Endothelial cell of umbilical vein (primary cell): Measurements from ENCODE around the gene FRMD4A. TPM values are rescaled to one million over a fixed set of nuclear protein-coding genes. Genes with fewer than 3 reads are reported as not detected.
A peak's percentile ranks its signal among the peaks of the same experiment; 100 is the strongest.

Experiments
- BruUV-seq: library from RNA; stranded (reverse); fragments of 400-500 nt; replicated peaks from 2 replicates; lab custom pipeline; 2021; lab: Mats Ljungman, UMichigan
- CTCF ChIA-PET: fragments of 300-600, 350-600 bp; sonication (Branson Sonifier 250); formaldehyde crosslinking; loops from one replicate; lab custom pipeline; 2021; ENCODE audit warnings: antibody characterized with exemption, inconsistent platforms; lab: Charles Lee
- POLR2A ChIA-PET: fragments of 300-600, 350-600 bp; sonication (Branson Sonifier 250); formaldehyde crosslinking; loops from one replicate; lab custom pipeline; 2021; ENCODE audit warnings: antibody characterized with exemption, inconsistent platforms; lab: Charles Lee
- DNase-seq: peaks from one replicate; pipeline ENCODE4 v3.0.0-alpha.2; 2011; ENCODE audit warnings: low read depth, low spot score
- FAIRE-seq: peaks from 2 replicates; lab custom pipeline; 2011; peaks lifted over from hg19 to GRCh38; lab: Jason Lieb, UNC
- H2AFZ ChIP-seq: 2 replicates; pipeline ENCODE4 v1.6.0; 2012; ENCODE audit warnings: low read depth, low read length, control low read depth, inconsistent platforms
- H3K27ac ChIP-seq: 2 replicates; pipeline ENCODE4 v1.5.1; 2011; ENCODE audit warnings: low read depth, mild to moderate bottlenecking, control low read depth, low read length, moderate library complexity; ENCODE audit not compliant: insufficient read depth
- H3K27me3 ChIP-seq, 2 experiments: 2 replicates each; pipeline versions ENCODE4 v1.6.0 to v1.6.1; 2011; ENCODE audit warnings: low read length in 2 of 2, mixed read lengths in 1 of 2; ENCODE audit not compliant: control insufficient read depth in 2 of 2, insufficient read depth in 2 of 2
- H3K36me3 ChIP-seq, 2 experiments: 2 replicates in 1 of 2; 3 replicates in 1 of 2; pipeline ENCODE4 v1.5.1; 2011; ENCODE audit warnings: low read length in 2 of 2, mild to moderate bottlenecking in 1 of 2, moderate library complexity in 1 of 2; ENCODE audit not compliant: control insufficient read depth in 2 of 2, insufficient read depth in 2 of 2; ENCODE audit errors: extremely low read depth in 1 of 2
- H3K4me1 ChIP-seq: 3 replicates; pipeline ENCODE4 v1.5.1; 2011; ENCODE audit warnings: mild to moderate bottlenecking, low read length; ENCODE audit not compliant: control insufficient read depth, insufficient read depth; ENCODE audit errors: extremely low read depth
- H3K4me2 ChIP-seq: 2 replicates; pipeline ENCODE4 v1.6.1; 2011; ENCODE audit warnings: low read length, control low read depth, mixed read lengths; ENCODE audit not compliant: insufficient read depth
- H3K4me3 ChIP-seq, 3 experiments: fragments of 200-600 bp in 1 of 3; sonication (generic), shearing (Covaris generic) in 1 of 3; replicated peaks in 1 of 3; 2 replicates each; pipeline ENCODE4 v1.5.1; 2011 to 2016; ENCODE audit warnings: control low read depth in 3 of 3, low read length in 3 of 3, mild to moderate bottlenecking in 2 of 3, inconsistent platforms in 1 of 3, low read depth in 1 of 3, moderate library complexity in 1 of 3; ENCODE audit not compliant: insufficient read depth in 1 of 3
- H3K79me2 ChIP-seq: 2 replicates; pipeline ENCODE4 v1.6.0; 2012; ENCODE audit warnings: low read length, inconsistent platforms; ENCODE audit not compliant: control insufficient read depth, insufficient read depth
- H3K9ac ChIP-seq: replicated peaks from 2 replicates; pipeline ENCODE3; 2011; ENCODE audit warnings: low read length, control low read depth; ENCODE audit not compliant: insufficient read depth; ENCODE audit errors: extremely low read depth
- H3K9me1 ChIP-seq: replicated peaks from 3 replicates; pipeline ENCODE4 v1.6.0; 2011; ENCODE audit warnings: mild to moderate bottlenecking, low read length; ENCODE audit not compliant: control insufficient read depth, insufficient read depth; ENCODE audit errors: extremely low read depth
- H3K9me3 ChIP-seq: replicated peaks from 2 replicates; pipeline ENCODE4 v1.5.1; 2012; ENCODE audit warnings: low read length, inconsistent platforms; ENCODE audit not compliant: control insufficient read depth, insufficient read depth
- H4K20me1 ChIP-seq: replicated peaks from 2 replicates; pipeline ENCODE3; 2011; ENCODE audit warnings: mild to moderate bottlenecking, low read length; ENCODE audit not compliant: control insufficient read depth, insufficient read depth; ENCODE audit errors: extremely low read depth
- EZH2 ChIP-seq: IDR thresholded peaks from 2 replicates; pipeline ENCODE4 v1.6.1; 2012; ENCODE audit warnings: borderline replicate concordance, low read depth, mild to moderate bottlenecking, moderate library complexity, low read length, inconsistent platforms; ENCODE audit not compliant: severe bottlenecking
- FOS ChIP-seq: IDR thresholded peaks from 2 replicates; pipeline ENCODE4 v1.6.1; 2011; ENCODE audit warnings: mild to moderate bottlenecking, low read length, moderate library complexity, borderline replicate concordance; ENCODE audit not compliant: insufficient read depth
- GATA2 ChIP-seq: IDR thresholded peaks from 2 replicates; pipeline ENCODE4 v1.7.0; 2011; ENCODE audit warnings: low read depth, mild to moderate bottlenecking, moderate library complexity, mixed read lengths, low read length; ENCODE audit not compliant: insufficient read length, insufficient read depth
- JUN ChIP-seq: IDR thresholded peaks from 2 replicates; pipeline ENCODE4 v1.6.1; 2011; ENCODE audit warnings: borderline replicate concordance, low read depth; ENCODE audit not compliant: insufficient read length, insufficient read depth
- MYC ChIP-seq: IDR thresholded peaks from one replicate; pipeline ENCODE4 v1.6.1; 2011; ENCODE audit warnings: mild to moderate bottlenecking, low read depth, low read length
- POLR2A ChIP-seq: IDR thresholded peaks from 2 replicates; pipeline ENCODE4 v1.6.1; 2012; ENCODE audit warnings: low read depth, mild to moderate bottlenecking, control low read depth, low read length
- POLR2AphosphoS5 ChIP-seq: IDR thresholded peaks from 2 replicates; pipeline ENCODE4 v1.6.1; 2012; ENCODE audit warnings: low read depth, mild to moderate bottlenecking, control low read depth, low read length, moderate library complexity; ENCODE audit not compliant: insufficient read depth
- dilution Hi-C: fragments of 300-500 bp; cut with MboI; formaldehyde crosslinking; loops from one replicate; pipeline ENCODE4 v1.15.0; 2019; ENCODE audit warnings: low sequenced_read_pairs; ENCODE audit not compliant: extremely low pct_ligation_motif_present
- intact Hi-C: fragments of 100-400 bp; cut with micrococcal nuclease; formaldehyde crosslinking; loops from one replicate; pipeline ENCODE4 v1.10.0; 2022
- polyA plus RNA-seq, 4 experiments: library from polyadenylated mRNA; depleted of rRNA in 3 of 4; stranded (reverse) in 3 of 4; unstranded in 1 of 4; fragments of >200 nt; gene quantifications; 2 replicates each; pipeline versions ENCODE4 v1.2.1 to v1.2.3, GENCODE V29; 2011 to 2012; ENCODE audit warnings: missing spikeins in 1 of 4
- total RNA-seq: library from RNA; stranded (reverse); gene quantifications from 2 replicates; pipeline ENCODE4 v1.2.3, GENCODE V29; 2021
- TF ChIP-seq, protein P1 (sequence below): IDR thresholded peaks from 2 replicates; pipeline ENCODE4 v1.6.1; 2011; ENCODE audit not compliant: insufficient read depth, insufficient read length
- TF ChIP-seq, protein P2 (sequence below), 2 donors: IDR thresholded peaks; 1 replicate in 1 of 2; 2 replicates in 1 of 2; pipeline ENCODE4 v1.5.1; 2011; ENCODE audit warnings: low read length in 2 of 2, mild to moderate bottlenecking in 2 of 2, moderate library complexity in 2 of 2, control low read depth in 1 of 2, inconsistent platforms in 1 of 2, low read depth in 1 of 2; ENCODE audit not compliant: insufficient read depth in 1 of 2; ENCODE audit errors: extremely low read depth in 1 of 2

Gene FRMD4A
- total and polyA plus RNA-seq, 2 donors (not counting 3 experiments of a cell fraction or from before 2014, with no cell fraction given) = 123 to 148 TPM

DNA sequence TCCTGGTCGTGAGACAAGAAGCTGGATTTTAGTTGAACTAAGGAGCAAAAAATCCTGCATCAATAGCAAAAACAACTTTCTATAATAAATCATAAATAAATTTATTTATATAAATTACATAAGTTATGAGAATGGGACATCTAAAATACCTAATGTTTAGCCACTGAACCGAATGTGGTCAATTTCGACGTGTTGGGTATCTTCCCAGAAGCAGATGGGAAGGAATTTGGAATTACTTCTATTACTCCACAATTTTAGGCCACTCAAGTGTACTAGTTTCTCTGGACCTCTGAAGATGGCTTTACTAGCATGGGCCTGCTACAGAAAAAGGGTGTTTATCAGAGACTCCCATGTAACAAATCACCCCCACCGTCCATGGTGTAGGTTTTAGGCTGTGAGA, 572.0 kb downstream of the FRMD4A start:
- H4K20me1 ChIP-seq = no peaks in the 10 kb centered on the region
- DNase-seq (no peak), FAIRE-seq (no peak)
- H3K9me3 ChIP-seq = no peaks in the 10 kb centered on the region
- H3K9ac ChIP-seq = no peak overlapping the region
- peaks cover 36% of the 10 kb centered on the region for H3K4me1 ChIP-seq
- TF ChIP-seq, protein P1, sequence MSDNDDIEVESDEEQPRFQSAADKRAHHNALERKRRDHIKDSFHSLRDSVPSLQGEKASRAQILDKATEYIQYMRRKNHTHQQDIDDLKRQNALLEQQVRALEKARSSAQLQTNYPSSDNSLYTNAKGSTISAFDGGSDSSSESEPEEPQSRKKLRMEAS = no peak
- no peak for TF ChIP-seq POLR2A
- TF ChIP-seq GATA2 = no peak
- TF ChIP-seq MYC = no peak
- TF ChIP-seq JUN = no peak
- no peak for TF ChIP-seq POLR2AphosphoS5
- TF ChIP-seq, protein P2, sequence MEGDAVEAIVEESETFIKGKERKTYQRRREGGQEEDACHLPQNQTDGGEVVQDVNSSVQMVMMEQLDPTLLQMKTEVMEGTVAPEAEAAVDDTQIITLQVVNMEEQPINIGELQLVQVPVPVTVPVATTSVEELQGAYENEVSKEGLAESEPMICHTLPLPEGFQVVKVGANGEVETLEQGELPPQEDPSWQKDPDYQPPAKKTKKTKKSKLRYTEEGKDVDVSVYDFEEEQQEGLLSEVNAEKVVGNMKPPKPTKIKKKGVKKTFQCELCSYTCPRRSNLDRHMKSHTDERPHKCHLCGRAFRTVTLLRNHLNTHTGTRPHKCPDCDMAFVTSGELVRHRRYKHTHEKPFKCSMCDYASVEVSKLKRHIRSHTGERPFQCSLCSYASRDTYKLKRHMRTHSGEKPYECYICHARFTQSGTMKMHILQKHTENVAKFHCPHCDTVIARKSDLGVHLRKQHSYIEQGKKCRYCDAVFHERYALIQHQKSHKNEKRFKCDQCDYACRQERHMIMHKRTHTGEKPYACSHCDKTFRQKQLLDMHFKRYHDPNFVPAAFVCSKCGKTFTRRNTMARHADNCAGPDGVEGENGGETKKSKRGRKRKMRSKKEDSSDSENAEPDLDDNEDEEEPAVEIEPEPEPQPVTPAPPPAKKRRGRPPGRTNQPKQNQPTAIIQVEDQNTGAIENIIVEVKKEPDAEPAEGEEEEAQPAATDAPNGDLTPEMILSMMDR (IDR thresholded peaks at IDR 0.05; ENCODE audit: extremely low read depth in 1 of 2, insufficient read depth in 1 of 2, low read depth in 1 of 2, low read length in 2 of 2) = no peak
- no peak for TF ChIP-seq EZH2
- no peak for TF ChIP-seq FOS
- intact Hi-C loops (loop anchor here (5.0 kb wide), 1 partner anchor 96 kb away; no protein-coding TSS in a partner anchor), dilution Hi-C loops (no loop called here)
- no peaks in the 10 kb centered on the region for H3K27me3 ChIP-seq
- H2AFZ ChIP-seq = no peak overlapping the region
- H3K4me2 ChIP-seq = no peak overlapping the region
- H3K36me3 ChIP-seq = peaks cover 2 to 14% of the 10 kb centered on the region in 2 experiments
- CTCF ChIA-PET = interaction anchor here (3.0 kb wide), 1 partner anchor 18 kb away, joined by 11 read pairs; no protein-coding TSS in a partner anchor
- POLR2A ChIA-PET = no interaction called here
- H3K4me3 ChIP-seq = no peak overlapping the region
- H3K79me2 ChIP-seq = peaks cover 8% of the 10 kb centered on the region
- H3K27ac ChIP-seq = no peak overlapping the region
- BruUV-seq = TSS peak; percentile 62
- H3K9me1 ChIP-seq = no peaks in the 10 kb centered on the region
